Smooth muscle cell (in vitro differentiated cells): Measurements from ENCODE around the gene C5AR2. TPM values are rescaled to one million over a fixed set of nuclear protein-coding genes. Genes with fewer than 3 reads are reported as not detected.
"Not testable (repeated sequence)": the region's sequence is repeated elsewhere in the genome, so short reads cannot be mapped to it uniquely, and the experiment has no call there.

ENCODE experiments used
- DNase-seq: peaks from one replicate; lab custom pipeline; 2025; ENCODE audit not compliant: unreplicated experiment; lab: John Stamatoyannopoulos, UW
- H2AFZ ChIP-seq: fragments of 200-600 bp; sonication (generic); 2 replicates; pipeline ENCODE4 v1.6.0; 2016; ENCODE audit warnings: antibody characterized with exemption, low read depth, mild to moderate bottlenecking
- H3F3A ChIP-seq: fragments of 200-600 bp; sonication (generic); 2 replicates; pipeline ENCODE4 v1.6.0; 2017; ENCODE audit warnings: antibody characterized with exemption, low read depth
- H3K27ac ChIP-seq: fragments of 200-600 bp; sonication (generic); 2 replicates; pipeline ENCODE4 v1.5.1; 2016; ENCODE audit warnings: low read depth, mild to moderate bottlenecking
- H3K27me3 ChIP-seq: fragments of 200-600 bp; sonication (generic); 2 replicates; pipeline ENCODE4 v1.6.1; 2016; ENCODE audit warnings: low read depth, mild to moderate bottlenecking
- H3K36me3 ChIP-seq: fragments of 200-600 bp; sonication (generic); 2 replicates; pipeline ENCODE4 v1.5.1; 2016; ENCODE audit warnings: low read depth
- H3K4me1 ChIP-seq: fragments of 200-600 bp; sonication (generic); 2 replicates; pipeline ENCODE4 v1.5.1; 2016; ENCODE audit warnings: low read depth
- H3K4me2 ChIP-seq: fragments of 200-600 bp; sonication (generic); 2 replicates; pipeline ENCODE4 v1.6.0; 2016; ENCODE audit warnings: mild to moderate bottlenecking
- H3K4me3 ChIP-seq: fragments of 200-600 bp; sonication (generic); 2 replicates; pipeline ENCODE4 v1.5.1; 2016; ENCODE audit warnings: mild to moderate bottlenecking
- H3K79me2 ChIP-seq: fragments of 200-600 bp; sonication (generic); 2 replicates; pipeline ENCODE4 v1.6.0; 2016; ENCODE audit warnings: low read depth, mild to moderate bottlenecking
- H3K9ac ChIP-seq: fragments of 200-600 bp; sonication (generic); 2 replicates; pipeline ENCODE4 v1.6.0; 2016; ENCODE audit warnings: low read depth
- H3K9me3 ChIP-seq: fragments of 200-600 bp; sonication (generic); replicated peaks from 2 replicates; pipeline ENCODE4 v1.5.1; 2016; ENCODE audit warnings: low read depth
- H4K20me1 ChIP-seq: fragments of 200-600 bp; sonication (generic); 2 replicates; pipeline ENCODE4 v1.6.0; 2016; ENCODE audit warnings: low read depth
- WGBS: methylation state at CpG from one replicate; pipeline ENCODE4 v1.1.7; 2016; ENCODE audit warnings: low lambda C conversion rate; 5-methylcytosine and 5-hydroxymethylcytosine counted together
- polyA plus RNA-seq: library from polyadenylated mRNA; unstranded; fragments of >200 nt; fragmentation: Nextera tagmentation; extraction: Ambion mirVana; gene quantifications from 2 replicates; pipeline ENCODE4 v1.2.1, GENCODE V29; 2016
- total RNA-seq: library from RNA; depleted of rRNA; stranded (reverse); fragments of >200 nt; gene quantifications from 2 replicates; pipeline ENCODE4 v1.2.3, GENCODE V29; 2014
- TF ChIP-seq, protein P1 (sequence below): fragments of 200-600 bp; sonication (generic); IDR thresholded peaks from 2 replicates; pipeline ENCODE4 v1.5.1; 2017; ENCODE audit warnings: borderline replicate concordance, mild to moderate bottlenecking, antibody characterized with exemption; ENCODE audit not compliant: insufficient read depth, poor library complexity, severe bottlenecking

Gene C5AR2
- total and polyA plus RNA-seq, 2 experiments from 2014 or later = 0.49 TPM; not detected in 1

DNA sequence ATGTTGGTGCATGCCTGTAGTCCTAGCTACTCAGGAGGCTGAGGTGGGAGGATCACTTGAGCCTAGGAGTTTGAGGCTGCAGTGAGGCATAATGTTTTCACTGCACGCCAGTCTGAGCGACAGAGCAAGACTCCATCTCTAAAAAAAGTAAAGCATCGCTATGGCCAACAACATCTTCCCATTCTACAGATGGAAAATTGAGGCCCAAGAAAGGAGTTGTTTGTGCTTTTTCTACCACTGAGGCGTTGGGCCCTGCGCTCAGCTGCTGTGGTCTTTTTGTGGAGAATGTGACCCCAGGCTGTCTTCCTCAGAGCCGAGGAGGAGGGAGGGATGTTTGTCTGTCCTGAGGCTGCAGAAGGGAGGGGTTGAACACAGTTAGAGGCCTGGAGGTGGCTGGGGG, 485 bp upstream of the C5AR2 start:
- H3K4me2 ChIP-seq = no peak overlapping the region
- TF ChIP-seq, protein P1, sequence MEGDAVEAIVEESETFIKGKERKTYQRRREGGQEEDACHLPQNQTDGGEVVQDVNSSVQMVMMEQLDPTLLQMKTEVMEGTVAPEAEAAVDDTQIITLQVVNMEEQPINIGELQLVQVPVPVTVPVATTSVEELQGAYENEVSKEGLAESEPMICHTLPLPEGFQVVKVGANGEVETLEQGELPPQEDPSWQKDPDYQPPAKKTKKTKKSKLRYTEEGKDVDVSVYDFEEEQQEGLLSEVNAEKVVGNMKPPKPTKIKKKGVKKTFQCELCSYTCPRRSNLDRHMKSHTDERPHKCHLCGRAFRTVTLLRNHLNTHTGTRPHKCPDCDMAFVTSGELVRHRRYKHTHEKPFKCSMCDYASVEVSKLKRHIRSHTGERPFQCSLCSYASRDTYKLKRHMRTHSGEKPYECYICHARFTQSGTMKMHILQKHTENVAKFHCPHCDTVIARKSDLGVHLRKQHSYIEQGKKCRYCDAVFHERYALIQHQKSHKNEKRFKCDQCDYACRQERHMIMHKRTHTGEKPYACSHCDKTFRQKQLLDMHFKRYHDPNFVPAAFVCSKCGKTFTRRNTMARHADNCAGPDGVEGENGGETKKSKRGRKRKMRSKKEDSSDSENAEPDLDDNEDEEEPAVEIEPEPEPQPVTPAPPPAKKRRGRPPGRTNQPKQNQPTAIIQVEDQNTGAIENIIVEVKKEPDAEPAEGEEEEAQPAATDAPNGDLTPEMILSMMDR = no peak
- H3K4me3 ChIP-seq = no peak overlapping the region
- no peaks in the 10 kb centered on the region for H3K27me3 ChIP-seq
- no peaks in the 10 kb centered on the region for H3K36me3 ChIP-seq
- H3K9ac ChIP-seq = no peak overlapping the region
- no peaks in the 10 kb centered on the region for H3F3A ChIP-seq
- WGBS = 92% methylated on average over 6 of the region's 6 CpGs
- DNase-seq = no peak
- H4K20me1 ChIP-seq = no peaks in the 10 kb centered on the region
- H3K9me3 ChIP-seq = no peaks in the 10 kb centered on the region
- no peaks in the 10 kb centered on the region for H3K79me2 ChIP-seq
- no peak overlapping the region for H3K27ac ChIP-seq
- H2AFZ ChIP-seq = no peak overlapping the region
- no peaks in the 10 kb centered on the region for H3K4me1 ChIP-seq

DNA sequence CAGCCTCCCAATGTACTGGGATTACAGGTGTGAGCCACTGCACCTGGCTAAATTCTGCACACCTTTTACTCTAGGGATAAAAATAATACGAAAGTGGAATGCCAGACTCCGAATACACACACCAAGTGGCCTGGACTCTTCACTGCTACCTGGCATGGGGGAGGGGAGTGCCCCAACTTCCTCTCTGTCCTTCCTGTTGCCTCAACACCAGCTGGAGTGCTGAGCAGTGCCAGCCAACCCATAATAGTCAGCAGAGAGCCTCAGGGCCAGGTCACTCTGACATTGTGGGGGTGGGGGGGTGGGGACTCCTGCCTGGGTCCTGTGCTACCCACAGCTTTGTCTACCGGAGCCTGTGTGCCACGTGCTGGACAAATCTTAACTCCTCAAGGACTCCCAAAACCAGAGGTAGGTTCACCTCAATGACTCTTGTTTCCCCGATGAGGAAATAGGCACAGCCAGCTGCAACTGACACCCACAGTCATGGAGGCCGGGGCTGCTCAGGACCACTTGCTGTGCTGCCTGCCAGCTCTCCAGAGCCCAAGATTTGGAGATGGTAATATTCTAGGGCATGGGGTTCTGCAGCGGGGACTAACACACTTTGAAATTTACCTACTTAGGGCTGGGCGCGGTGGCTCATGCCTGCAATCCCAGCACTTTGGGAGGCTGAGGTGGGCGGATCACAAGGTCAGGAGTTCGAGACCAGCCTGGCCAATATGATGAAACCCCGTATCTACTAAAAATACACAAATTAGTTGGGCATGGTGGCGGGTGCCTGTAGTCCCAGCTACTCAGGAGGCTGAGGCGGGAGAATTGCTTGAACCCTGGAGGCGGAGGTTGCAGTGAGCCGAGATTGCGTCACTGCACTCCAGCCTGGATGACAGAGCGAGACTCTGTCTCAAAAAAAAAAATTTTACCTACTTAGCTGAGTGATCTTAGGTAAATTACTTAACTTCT, 5.1 kb downstream of the C5AR2 start:
- H3K36me3 ChIP-seq, H3K4me1 ChIP-seq, H3K4me3 ChIP-seq, H3K79me2 ChIP-seq, DNase-seq, H2AFZ ChIP-seq, H4K20me1 ChIP-seq, H3K9me3 ChIP-seq, H3F3A ChIP-seq, H3K27ac ChIP-seq, H3K27me3 ChIP-seq, H3K9ac ChIP-seq, H3K4me2 ChIP-seq: not testable (repeated sequence)
- 94% methylated on average over 18 of the region's 18 CpGs for WGBS

DNA sequence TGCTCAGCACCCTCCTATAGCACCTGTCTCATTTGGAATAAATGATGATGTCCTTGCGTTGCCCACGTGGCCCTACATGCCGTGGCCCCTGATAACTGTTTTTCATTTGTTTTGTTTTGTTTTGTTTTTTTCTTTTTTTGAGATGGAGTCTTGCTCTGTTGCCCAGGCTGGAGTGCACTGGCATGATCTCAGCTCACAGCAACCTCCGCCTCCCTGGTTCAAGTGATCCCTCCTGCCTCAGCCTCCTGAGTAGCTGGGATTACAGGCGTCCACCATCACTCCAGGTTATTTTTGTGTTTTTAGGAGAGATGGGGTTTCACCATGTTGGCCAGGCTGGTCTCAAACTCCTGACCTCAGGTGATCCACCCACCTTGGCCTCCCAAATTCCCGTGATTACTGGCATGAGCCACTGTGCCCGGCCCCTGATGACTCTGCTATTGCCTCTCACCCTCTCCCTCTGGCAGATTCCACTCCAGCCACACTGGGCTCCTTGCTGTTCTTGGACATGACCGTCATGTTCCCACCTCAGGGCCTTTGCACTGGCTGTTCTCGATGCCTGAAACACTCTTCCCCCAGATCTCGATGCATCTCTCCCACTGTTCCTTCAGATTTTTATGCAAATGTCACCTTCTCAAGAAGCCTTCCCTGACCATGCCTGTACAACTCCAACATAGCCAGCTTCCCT, 7.4 kb downstream of the C5AR2 start:
- H3K4me3 ChIP-seq = no peak overlapping the region
- no peak overlapping the region for H3K9ac ChIP-seq
- H3K4me2 ChIP-seq = no peak overlapping the region
- H3F3A ChIP-seq = no peaks in the 10 kb centered on the region
- no peaks in the 10 kb centered on the region for H3K4me1 ChIP-seq
- DNase-seq = no peak
- whole genome bisulfite sequencing = 94% methylated on average over 10 of the region's 10 CpGs
- no peak overlapping the region for H2AFZ ChIP-seq
- no peak overlapping the region for H3K27ac ChIP-seq
- H3K36me3 ChIP-seq = no peaks in the 10 kb centered on the region
- H3K27me3 ChIP-seq = no peaks in the 10 kb centered on the region
- TF ChIP-seq, protein P1 = no peak
- H3K9me3 ChIP-seq = no peaks in the 10 kb centered on the region
- no peaks in the 10 kb centered on the region for H3K79me2 ChIP-seq
- H4K20me1 ChIP-seq = no peaks in the 10 kb centered on the region

DNA sequence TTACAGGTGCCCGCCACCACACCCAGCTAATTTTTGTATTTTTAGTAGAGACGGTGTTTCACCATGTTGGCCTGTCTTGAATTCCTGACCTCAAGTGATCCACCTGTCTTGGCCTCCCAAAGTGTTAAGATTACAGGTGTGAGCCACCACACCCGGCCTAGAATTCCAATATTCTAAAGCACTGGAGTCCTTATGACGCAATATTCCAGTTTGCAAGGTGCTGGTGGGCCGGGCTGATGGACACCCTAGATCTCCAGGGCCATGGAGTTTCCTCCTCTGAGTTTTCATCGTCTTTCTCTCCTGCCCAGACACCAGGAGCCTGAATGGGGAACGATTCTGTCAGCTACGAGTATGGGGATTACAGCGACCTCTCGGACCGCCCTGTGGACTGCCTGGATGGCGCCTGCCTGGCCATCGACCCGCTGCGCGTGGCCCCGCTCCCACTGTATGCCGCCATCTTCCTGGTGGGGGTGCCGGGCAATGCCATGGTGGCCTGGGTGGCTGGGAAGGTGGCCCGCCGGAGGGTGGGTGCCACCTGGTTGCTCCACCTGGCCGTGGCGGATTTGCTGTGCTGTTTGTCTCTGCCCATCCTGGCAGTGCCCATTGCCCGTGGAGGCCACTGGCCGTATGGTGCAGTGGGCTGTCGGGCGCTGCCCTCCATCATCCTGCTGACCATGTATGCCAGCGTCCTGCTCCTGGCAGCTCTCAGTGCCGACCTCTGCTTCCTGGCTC, 8.7 kb downstream of the C5AR2 start:
- H3K36me3 ChIP-seq = no peaks in the 10 kb centered on the region
- no peak overlapping the region for H3K4me3 ChIP-seq
- no peaks in the 10 kb centered on the region for H3K9me3 ChIP-seq
- no peaks in the 10 kb centered on the region for H3K27me3 ChIP-seq
- no peaks in the 10 kb centered on the region for H3K4me1 ChIP-seq
- DNase-seq = no peak
- TF ChIP-seq, protein P1 = no peak
- no peak overlapping the region for H3K27ac ChIP-seq
- 96% methylated on average over 29 of the region's 29 CpGs for WGBS
- H3K9ac ChIP-seq = no peak overlapping the region
- H3F3A ChIP-seq = no peaks in the 10 kb centered on the region
- no peaks in the 10 kb centered on the region for H4K20me1 ChIP-seq
- no peak overlapping the region for H3K4me2 ChIP-seq
- no peak overlapping the region for H2AFZ ChIP-seq
- H3K79me2 ChIP-seq = no peaks in the 10 kb centered on the region
